Astrocyte of the spinal cord (primary cell): ENCODE results near the gene ATAD3B.

Experiments
- DNase-seq: peaks from one replicate; pipeline ENCODE4 v3.0.0; 2011; ENCODE audit warnings: low read depth, low spot score
- H3K4me3 ChIP-seq: 2 replicates; pipeline ENCODE4 v1.5.1; 2011; ENCODE audit warnings: low read depth, mild to moderate bottlenecking, low read length, moderate library complexity
- CTCF ChIP-seq: IDR thresholded peaks from 2 replicates; pipeline ENCODE4 v1.5.1; 2012; ENCODE audit warnings: low read depth, mild to moderate bottlenecking, low read length, inconsistent platforms
- in situ Hi-C: cut with HindIII; loops from 2 replicates; pipeline ENCODE4 v1.10.0; 2017; ENCODE audit warnings: low sequenced_read_pairs

The ATAD3B gene

GRCh38 chr1:1437033-1437903, 34.3 kb upstream of the ATAD3B start:
- no peak for DNase-seq
- H3K4me3 ChIP-seq: no peak overlapping the region
- in situ Hi-C loops: no loop called here
- no peak for TF ChIP-seq CTCF

GRCh38 chr1:1437904-1438376, 33.6 kb upstream of the ATAD3B start:
- TF ChIP-seq CTCF: no peak
- in situ Hi-C loops: no loop called here
- DNase-seq: no peak
- H3K4me3 ChIP-seq: no peak overlapping the region

- no peak overlapping the region for H3K4me3 ChIP-seq
- no peak for DNase-seq
- in situ Hi-C loops: no loop called here
- TF ChIP-seq CTCF: no peak
Measured at GRCh38 chr1:1438531-1439381, 32.8 kb upstream of the ATAD3B start.

GRCh38 chr1:1439546-1440261, 31.9 kb upstream of the ATAD3B start:
- DNase-seq: no peak
- no peak overlapping the region for H3K4me3 ChIP-seq
- no peak for TF ChIP-seq CTCF
- in situ Hi-C loops: no loop called here

- no peak for TF ChIP-seq CTCF
- H3K4me3 ChIP-seq: no peak overlapping the region
- in situ Hi-C loops: no loop called here
- DNase-seq: no peak
Measured at GRCh38 chr1:1440262-1441001, 31.1 kb upstream of the ATAD3B start.
